ENCODE data around the gene CTNNA3.

Gene CTNNA3

DNA sequence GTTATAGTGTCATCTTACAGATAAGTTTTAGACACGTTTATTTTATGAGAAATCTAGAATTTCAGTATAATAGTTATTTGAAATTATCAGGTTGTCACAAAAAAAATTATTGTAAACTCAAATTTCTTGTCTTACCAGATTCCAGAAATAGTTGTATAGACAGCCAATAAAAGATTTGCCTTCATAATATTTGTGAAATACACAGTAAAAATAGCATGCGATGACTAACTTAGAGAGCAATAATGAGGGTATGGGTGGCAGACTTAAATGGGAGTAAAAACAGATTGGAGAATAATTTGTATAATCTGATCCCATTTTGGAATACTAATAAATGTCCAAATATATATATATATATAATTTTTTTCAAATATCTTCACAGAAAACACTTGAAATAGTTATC lies 1457.7 kb downstream of the CTNNA3 start (continued):
- no peak for TF ChIP-seq ZNF16 (tag by site-specific recombination; IDR thresholded peaks at IDR 0.05; ENCODE audit: low read depth)
- TF ChIP-seq ZNF639 (tag by site-specific recombination; IDR thresholded peaks at IDR 0.05) = no peak
- no peak for TF ChIP-seq ZFHX2 (tag by site-specific recombination; conservative IDR thresholded peaks at IDR 0.05)
- no peak for TF ChIP-seq ZNF600 (tag by site-specific recombination; IDR thresholded peaks at IDR 0.05)

GRCh38 chr10:66234872-66235271 lies 1461.1 kb downstream of the CTNNA3 start:
- Histone ChIP-seq H3K4me1 (ENCODE audit: control insufficient read depth, insufficient read depth, low read length) (no peaks in the 10 kb centered on the region), H3K36me3 (ENCODE audit: control insufficient read depth in 2 of 2, insufficient read depth in 1 of 2, low read length in 2 of 2) (no peaks in the 10 kb centered on the region), H3K27ac (ENCODE audit: extremely low read depth, low read depth, low read length) (no peak overlapping the region), H3K4me3 (ENCODE audit: low read depth, low read length) (no peak overlapping the region), H3K9me3 (ENCODE audit: control insufficient read depth, insufficient read depth, low read depth, low read length) (no peaks in the 10 kb centered on the region)
- ChIA-PET POLR2A (no interaction called here), CTCF (no interaction called here)
- TF ChIP-seq ZBTB8A (tag by site-specific recombination; IDR thresholded peaks at IDR 0.05) = no peak
- no peak for TF ChIP-seq ZNF521 (tag by site-specific recombination; IDR thresholded peaks at IDR 0.05)
- no peak for TF ChIP-seq ZNF48 (tag by site-specific recombination; IDR thresholded peaks at IDR 0.05)
- TF ChIP-seq ZNF837 (tag by site-specific recombination; IDR thresholded peaks at IDR 0.05) = no peak
- TF ChIP-seq ZNF555 (tag by site-specific recombination; conservative IDR thresholded peaks at IDR 0.05) = no peak
- no peak for TF ChIP-seq ZNF530 (tag by site-specific recombination; IDR thresholded peaks at IDR 0.05; ENCODE audit: low read depth)
- no peak for TF ChIP-seq ZNF548 (tag by site-specific recombination; IDR thresholded peaks at IDR 0.05)
- TF ChIP-seq KLF8 (tag by site-specific recombination; IDR thresholded peaks at IDR 0.05) = no peak
- no peak for TF ChIP-seq ZNF654 (tag by site-specific recombination; IDR thresholded peaks at IDR 0.05; ENCODE audit: low read depth)
- TF ChIP-seq ZNF660 (tag by site-specific recombination; IDR thresholded peaks at IDR 0.05) = no peak
- TF ChIP-seq, protein P1, sequence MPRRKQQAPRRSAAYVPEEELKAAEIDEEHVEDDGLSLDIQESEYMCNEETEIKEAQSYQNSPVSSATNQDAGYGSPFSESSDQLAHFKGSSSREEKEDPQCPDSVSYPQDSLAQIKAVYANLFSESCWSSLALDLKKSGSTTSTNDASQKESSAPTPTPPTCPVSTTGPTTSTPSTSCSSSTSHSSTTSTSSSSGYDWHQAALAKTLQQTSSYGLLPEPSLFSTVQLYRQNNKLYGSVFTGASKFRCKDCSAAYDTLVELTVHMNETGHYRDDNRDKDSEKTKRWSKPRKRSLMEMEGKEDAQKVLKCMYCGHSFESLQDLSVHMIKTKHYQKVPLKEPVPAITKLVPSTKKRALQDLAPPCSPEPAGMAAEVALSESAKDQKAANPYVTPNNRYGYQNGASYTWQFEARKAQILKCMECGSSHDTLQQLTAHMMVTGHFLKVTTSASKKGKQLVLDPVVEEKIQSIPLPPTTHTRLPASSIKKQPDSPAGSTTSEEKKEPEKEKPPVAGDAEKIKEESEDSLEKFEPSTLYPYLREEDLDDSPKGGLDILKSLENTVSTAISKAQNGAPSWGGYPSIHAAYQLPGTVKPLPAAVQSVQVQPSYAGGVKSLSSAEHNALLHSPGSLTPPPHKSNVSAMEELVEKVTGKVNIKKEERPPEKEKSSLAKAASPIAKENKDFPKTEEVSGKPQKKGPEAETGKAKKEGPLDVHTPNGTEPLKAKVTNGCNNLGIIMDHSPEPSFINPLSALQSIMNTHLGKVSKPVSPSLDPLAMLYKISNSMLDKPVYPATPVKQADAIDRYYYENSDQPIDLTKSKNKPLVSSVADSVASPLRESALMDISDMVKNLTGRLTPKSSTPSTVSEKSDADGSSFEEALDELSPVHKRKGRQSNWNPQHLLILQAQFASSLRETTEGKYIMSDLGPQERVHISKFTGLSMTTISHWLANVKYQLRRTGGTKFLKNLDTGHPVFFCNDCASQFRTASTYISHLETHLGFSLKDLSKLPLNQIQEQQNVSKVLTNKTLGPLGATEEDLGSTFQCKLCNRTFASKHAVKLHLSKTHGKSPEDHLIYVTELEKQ (tag by site-specific recombination; IDR thresholded peaks at IDR 0.05; ENCODE audit: borderline replicate concordance) = no peak
- no peak for TF ChIP-seq ZBTB1 (tag by site-specific recombination; IDR thresholded peaks at IDR 0.05)
- TF ChIP-seq ZNF701 (tag by site-specific recombination; IDR thresholded peaks at IDR 0.05) = no peak
- TF ChIP-seq, protein P2, sequence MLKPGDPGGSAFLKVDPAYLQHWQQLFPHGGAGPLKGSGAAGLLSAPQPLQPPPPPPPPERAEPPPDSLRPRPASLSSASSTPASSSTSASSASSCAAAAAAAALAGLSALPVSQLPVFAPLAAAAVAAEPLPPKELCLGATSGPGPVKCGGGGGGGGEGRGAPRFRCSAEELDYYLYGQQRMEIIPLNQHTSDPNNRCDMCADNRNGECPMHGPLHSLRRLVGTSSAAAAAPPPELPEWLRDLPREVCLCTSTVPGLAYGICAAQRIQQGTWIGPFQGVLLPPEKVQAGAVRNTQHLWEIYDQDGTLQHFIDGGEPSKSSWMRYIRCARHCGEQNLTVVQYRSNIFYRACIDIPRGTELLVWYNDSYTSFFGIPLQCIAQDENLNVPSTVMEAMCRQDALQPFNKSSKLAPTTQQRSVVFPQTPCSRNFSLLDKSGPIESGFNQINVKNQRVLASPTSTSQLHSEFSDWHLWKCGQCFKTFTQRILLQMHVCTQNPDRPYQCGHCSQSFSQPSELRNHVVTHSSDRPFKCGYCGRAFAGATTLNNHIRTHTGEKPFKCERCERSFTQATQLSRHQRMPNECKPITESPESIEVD (tag by site-specific recombination; IDR thresholded peaks at IDR 0.05) = no peak
- TF ChIP-seq, protein P3, sequence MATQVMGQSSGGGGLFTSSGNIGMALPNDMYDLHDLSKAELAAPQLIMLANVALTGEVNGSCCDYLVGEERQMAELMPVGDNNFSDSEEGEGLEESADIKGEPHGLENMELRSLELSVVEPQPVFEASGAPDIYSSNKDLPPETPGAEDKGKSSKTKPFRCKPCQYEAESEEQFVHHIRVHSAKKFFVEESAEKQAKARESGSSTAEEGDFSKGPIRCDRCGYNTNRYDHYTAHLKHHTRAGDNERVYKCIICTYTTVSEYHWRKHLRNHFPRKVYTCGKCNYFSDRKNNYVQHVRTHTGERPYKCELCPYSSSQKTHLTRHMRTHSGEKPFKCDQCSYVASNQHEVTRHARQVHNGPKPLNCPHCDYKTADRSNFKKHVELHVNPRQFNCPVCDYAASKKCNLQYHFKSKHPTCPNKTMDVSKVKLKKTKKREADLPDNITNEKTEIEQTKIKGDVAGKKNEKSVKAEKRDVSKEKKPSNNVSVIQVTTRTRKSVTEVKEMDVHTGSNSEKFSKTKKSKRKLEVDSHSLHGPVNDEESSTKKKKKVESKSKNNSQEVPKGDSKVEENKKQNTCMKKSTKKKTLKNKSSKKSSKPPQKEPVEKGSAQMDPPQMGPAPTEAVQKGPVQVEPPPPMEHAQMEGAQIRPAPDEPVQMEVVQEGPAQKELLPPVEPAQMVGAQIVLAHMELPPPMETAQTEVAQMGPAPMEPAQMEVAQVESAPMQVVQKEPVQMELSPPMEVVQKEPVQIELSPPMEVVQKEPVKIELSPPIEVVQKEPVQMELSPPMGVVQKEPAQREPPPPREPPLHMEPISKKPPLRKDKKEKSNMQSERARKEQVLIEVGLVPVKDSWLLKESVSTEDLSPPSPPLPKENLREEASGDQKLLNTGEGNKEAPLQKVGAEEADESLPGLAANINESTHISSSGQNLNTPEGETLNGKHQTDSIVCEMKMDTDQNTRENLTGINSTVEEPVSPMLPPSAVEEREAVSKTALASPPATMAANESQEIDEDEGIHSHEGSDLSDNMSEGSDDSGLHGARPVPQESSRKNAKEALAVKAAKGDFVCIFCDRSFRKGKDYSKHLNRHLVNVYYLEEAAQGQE (tag by site-specific recombination; IDR thresholded peaks at IDR 0.05) = no peak
- TF ChIP-seq, protein P4, sequence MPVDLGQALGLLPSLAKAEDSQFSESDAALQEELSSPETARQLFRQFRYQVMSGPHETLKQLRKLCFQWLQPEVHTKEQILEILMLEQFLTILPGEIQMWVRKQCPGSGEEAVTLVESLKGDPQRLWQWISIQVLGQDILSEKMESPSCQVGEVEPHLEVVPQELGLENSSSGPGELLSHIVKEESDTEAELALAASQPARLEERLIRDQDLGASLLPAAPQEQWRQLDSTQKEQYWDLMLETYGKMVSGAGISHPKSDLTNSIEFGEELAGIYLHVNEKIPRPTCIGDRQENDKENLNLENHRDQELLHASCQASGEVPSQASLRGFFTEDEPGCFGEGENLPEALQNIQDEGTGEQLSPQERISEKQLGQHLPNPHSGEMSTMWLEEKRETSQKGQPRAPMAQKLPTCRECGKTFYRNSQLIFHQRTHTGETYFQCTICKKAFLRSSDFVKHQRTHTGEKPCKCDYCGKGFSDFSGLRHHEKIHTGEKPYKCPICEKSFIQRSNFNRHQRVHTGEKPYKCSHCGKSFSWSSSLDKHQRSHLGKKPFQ (tag by site-specific recombination; IDR thresholded peaks at IDR 0.05) = no peak
- TF ChIP-seq ZNF24 (tag by site-specific recombination; IDR thresholded peaks at IDR 0.05) = no peak
- TF ChIP-seq, protein P5, sequence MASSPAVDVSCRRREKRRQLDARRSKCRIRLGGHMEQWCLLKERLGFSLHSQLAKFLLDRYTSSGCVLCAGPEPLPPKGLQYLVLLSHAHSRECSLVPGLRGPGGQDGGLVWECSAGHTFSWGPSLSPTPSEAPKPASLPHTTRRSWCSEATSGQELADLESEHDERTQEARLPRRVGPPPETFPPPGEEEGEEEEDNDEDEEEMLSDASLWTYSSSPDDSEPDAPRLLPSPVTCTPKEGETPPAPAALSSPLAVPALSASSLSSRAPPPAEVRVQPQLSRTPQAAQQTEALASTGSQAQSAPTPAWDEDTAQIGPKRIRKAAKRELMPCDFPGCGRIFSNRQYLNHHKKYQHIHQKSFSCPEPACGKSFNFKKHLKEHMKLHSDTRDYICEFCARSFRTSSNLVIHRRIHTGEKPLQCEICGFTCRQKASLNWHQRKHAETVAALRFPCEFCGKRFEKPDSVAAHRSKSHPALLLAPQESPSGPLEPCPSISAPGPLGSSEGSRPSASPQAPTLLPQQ (tag by site-specific recombination; IDR thresholded peaks at IDR 0.05) = no peak
